Smooth muscle cell (in vitro differentiated cells): ENCODE measurements around the gene KRT2. TPM values are rescaled to one million over a fixed set of nuclear protein-coding genes. Genes with fewer than 3 reads are reported as not detected.

Source experiments
- DNase-seq: peaks from one replicate; lab custom pipeline; 2025; ENCODE audit not compliant: unreplicated experiment; lab: John Stamatoyannopoulos, UW
- H2AFZ ChIP-seq: fragments of 200-600 bp; sonication (generic); 2 replicates; pipeline ENCODE4 v1.6.0; 2016; ENCODE audit warnings: antibody characterized with exemption, low read depth, mild to moderate bottlenecking
- H3F3A ChIP-seq: fragments of 200-600 bp; sonication (generic); 2 replicates; pipeline ENCODE4 v1.6.0; 2017; ENCODE audit warnings: antibody characterized with exemption, low read depth
- H3K27ac ChIP-seq: fragments of 200-600 bp; sonication (generic); 2 replicates; pipeline ENCODE4 v1.5.1; 2016; ENCODE audit warnings: low read depth, mild to moderate bottlenecking
- H3K27me3 ChIP-seq: fragments of 200-600 bp; sonication (generic); 2 replicates; pipeline ENCODE4 v1.6.1; 2016; ENCODE audit warnings: low read depth, mild to moderate bottlenecking
- H3K36me3 ChIP-seq: fragments of 200-600 bp; sonication (generic); 2 replicates; pipeline ENCODE4 v1.5.1; 2016; ENCODE audit warnings: low read depth
- H3K4me1 ChIP-seq: fragments of 200-600 bp; sonication (generic); 2 replicates; pipeline ENCODE4 v1.5.1; 2016; ENCODE audit warnings: low read depth
- H3K4me2 ChIP-seq: fragments of 200-600 bp; sonication (generic); 2 replicates; pipeline ENCODE4 v1.6.0; 2016; ENCODE audit warnings: mild to moderate bottlenecking
- H3K4me3 ChIP-seq: fragments of 200-600 bp; sonication (generic); 2 replicates; pipeline ENCODE4 v1.5.1; 2016; ENCODE audit warnings: mild to moderate bottlenecking
- H3K79me2 ChIP-seq: fragments of 200-600 bp; sonication (generic); 2 replicates; pipeline ENCODE4 v1.6.0; 2016; ENCODE audit warnings: low read depth, mild to moderate bottlenecking
- H3K9ac ChIP-seq: fragments of 200-600 bp; sonication (generic); 2 replicates; pipeline ENCODE4 v1.6.0; 2016; ENCODE audit warnings: low read depth
- H3K9me3 ChIP-seq: fragments of 200-600 bp; sonication (generic); replicated peaks from 2 replicates; pipeline ENCODE4 v1.5.1; 2016; ENCODE audit warnings: low read depth
- H4K20me1 ChIP-seq: fragments of 200-600 bp; sonication (generic); 2 replicates; pipeline ENCODE4 v1.6.0; 2016; ENCODE audit warnings: low read depth
- WGBS: methylation state at CpG from one replicate; pipeline ENCODE4 v1.1.7; 2016; ENCODE audit warnings: low lambda C conversion rate; 5-methylcytosine and 5-hydroxymethylcytosine counted together
- polyA plus RNA-seq: library from polyadenylated mRNA; unstranded; fragments of >200 nt; fragmentation: Nextera tagmentation; extraction: Ambion mirVana; gene quantifications from 2 replicates; pipeline ENCODE4 v1.2.1, GENCODE V29; 2016
- total RNA-seq: library from RNA; depleted of rRNA; stranded (reverse); fragments of >200 nt; gene quantifications from 2 replicates; pipeline ENCODE4 v1.2.3, GENCODE V29; 2014
- TF ChIP-seq, protein P1 (sequence below): fragments of 200-600 bp; sonication (generic); IDR thresholded peaks from 2 replicates; pipeline ENCODE4 v1.5.1; 2017; ENCODE audit warnings: borderline replicate concordance, mild to moderate bottlenecking, antibody characterized with exemption; ENCODE audit not compliant: insufficient read depth, poor library complexity, severe bottlenecking

KRT2 gene
- total and polyA plus RNA-seq, 2 experiments from 2014 or later, result not detected

DNA sequence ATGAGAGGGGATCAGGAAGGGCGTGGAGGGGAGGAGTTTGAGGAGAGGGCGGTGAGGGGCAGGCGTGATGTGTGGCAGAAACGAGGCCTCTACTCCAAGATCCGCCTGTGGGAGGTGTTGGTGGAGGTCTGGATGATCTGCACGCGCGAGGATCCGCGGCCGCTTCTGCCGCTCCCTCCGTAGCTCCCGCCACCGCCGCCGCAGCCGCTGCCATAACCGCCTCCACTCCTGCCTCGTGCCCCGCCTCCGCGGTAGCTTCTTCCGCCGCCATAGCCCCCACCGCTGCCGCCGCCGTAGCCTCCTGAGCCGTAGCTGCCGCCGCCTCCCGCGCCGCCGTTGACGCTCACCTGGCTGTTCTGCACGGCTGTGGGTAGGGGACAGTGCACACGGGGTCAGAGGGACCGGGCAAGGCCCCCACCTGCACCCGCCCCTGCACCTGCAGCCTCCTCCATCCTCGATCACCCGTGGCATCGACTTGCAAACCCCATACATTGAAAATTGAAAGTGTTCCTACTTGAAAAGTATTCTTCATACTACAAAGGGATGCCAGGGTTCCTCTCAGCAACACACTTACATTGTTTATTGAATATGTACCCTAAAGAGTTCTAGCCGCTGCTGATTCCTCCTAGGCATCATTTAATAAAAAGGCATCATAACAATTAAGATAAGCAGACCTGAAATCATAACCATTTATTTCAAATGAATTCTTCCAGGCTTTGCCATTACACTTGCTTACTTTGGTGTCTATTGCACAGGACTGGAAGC is 39.2 kb upstream of the KRT2 start:
- Histone ChIP-seq H3K9ac (no peak overlapping the region), H4K20me1 (no peaks in the 10 kb centered on the region), H3K27me3 (peaks cover 89% of the 10 kb centered on the region), H3K36me3 (no peaks in the 10 kb centered on the region), H3K27ac (no peak overlapping the region), H3F3A (no peaks in the 10 kb centered on the region), H3K9me3 (no peaks in the 10 kb centered on the region), H2AFZ (no peak overlapping the region), H3K4me3 (peak overlapping the region; percentile 31), H3K79me2 (no peaks in the 10 kb centered on the region), H3K4me2 (peak overlapping the region; percentile 81), H3K4me1 (no peaks in the 10 kb centered on the region)
- 27% methylated on average over 19 of the region's 45 CpGs for WGBS
- TF ChIP-seq, protein P1, sequence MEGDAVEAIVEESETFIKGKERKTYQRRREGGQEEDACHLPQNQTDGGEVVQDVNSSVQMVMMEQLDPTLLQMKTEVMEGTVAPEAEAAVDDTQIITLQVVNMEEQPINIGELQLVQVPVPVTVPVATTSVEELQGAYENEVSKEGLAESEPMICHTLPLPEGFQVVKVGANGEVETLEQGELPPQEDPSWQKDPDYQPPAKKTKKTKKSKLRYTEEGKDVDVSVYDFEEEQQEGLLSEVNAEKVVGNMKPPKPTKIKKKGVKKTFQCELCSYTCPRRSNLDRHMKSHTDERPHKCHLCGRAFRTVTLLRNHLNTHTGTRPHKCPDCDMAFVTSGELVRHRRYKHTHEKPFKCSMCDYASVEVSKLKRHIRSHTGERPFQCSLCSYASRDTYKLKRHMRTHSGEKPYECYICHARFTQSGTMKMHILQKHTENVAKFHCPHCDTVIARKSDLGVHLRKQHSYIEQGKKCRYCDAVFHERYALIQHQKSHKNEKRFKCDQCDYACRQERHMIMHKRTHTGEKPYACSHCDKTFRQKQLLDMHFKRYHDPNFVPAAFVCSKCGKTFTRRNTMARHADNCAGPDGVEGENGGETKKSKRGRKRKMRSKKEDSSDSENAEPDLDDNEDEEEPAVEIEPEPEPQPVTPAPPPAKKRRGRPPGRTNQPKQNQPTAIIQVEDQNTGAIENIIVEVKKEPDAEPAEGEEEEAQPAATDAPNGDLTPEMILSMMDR, result no peak
- DNase-seq, result no peak

DNA sequence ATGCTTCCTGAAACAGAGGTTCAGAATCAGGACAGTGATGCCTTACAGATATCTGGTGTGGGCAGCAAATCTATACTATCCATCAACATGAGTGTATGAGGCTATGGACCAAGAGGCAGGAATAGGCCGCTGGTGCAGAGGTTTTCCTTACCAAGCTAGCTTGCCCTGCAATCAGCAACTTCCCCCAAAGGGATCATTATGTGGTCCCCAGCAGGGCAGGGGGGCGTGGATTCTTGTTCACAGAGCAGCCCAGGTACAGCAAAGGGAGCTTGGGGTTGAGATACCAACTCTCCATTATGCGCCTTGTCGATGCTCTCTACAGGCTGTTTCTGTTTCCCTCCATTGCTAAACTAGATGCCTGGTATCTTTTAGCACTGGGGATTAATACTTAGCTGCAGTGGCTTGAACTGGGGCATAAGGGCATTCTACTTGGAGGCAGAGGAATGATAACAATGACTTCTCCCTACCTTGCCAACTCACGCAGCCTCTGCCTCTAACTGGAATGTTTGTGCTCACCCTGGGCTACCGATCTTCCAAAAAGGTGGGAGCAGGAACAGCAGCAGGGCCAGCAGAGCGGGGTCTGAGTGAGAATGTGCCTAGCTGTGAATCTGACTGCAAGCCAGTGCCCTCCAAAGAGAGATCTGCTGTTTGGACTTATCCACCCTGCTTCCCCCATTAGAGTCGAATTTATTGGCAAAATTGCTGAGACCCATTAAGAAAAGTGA is 38.5 kb upstream of the KRT2 start:
- TF ChIP-seq, protein P1, result no peak
- peak overlapping the region; percentile 81 for H3K4me2 ChIP-seq
- WGBS, result 58% methylated on average over 8 of the region's 8 CpGs

DNA sequence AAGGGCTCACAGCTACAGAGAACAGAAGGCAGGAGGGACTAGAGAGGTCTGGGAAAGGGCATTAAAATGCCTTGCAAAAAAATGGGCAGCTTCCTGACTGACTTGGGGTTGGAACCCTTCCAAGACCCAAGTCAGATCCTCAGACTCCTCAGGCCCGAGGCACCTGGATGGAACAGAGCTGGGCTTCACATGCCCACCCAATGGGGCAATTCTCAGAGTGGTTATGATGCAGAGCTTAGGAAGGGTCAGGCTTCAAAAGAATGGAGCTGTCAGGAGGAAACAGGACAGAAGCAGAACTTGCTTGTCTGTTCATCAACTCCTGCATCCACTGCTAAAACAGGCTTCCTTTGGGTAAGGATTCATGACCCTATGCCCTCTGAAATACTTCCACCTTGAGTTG is 37.9 kb upstream of the KRT2 start:
- H3K4me1 ChIP-seq, result no peaks in the 10 kb centered on the region
- no peaks in the 10 kb centered on the region for H4K20me1 ChIP-seq
- DNase-seq, result no peak
- H3K27me3 ChIP-seq, result peaks cover 93% of the 10 kb centered on the region
- H3F3A ChIP-seq, result no peaks in the 10 kb centered on the region
- H3K79me2 ChIP-seq, result no peaks in the 10 kb centered on the region
- 60% methylated on average over 1 of the region's 1 CpG for WGBS
- no peak overlapping the region for H3K9ac ChIP-seq
- no peaks in the 10 kb centered on the region for H3K9me3 ChIP-seq
- TF ChIP-seq, protein P1, result no peak
- no peak overlapping the region for H2AFZ ChIP-seq
- no peaks in the 10 kb centered on the region for H3K36me3 ChIP-seq
- no peak overlapping the region for H3K27ac ChIP-seq
- no peak overlapping the region for H3K4me2 ChIP-seq
- H3K4me3 ChIP-seq, result no peak overlapping the region

More for the DNA sequence above, 38.5 kb upstream of the KRT2 start:
- no peaks in the 10 kb centered on the region for H3F3A ChIP-seq
- no peaks in the 10 kb centered on the region for H4K20me1 ChIP-seq
- no peak overlapping the region for H3K9ac ChIP-seq
- H3K79me2 ChIP-seq, result no peaks in the 10 kb centered on the region
- DNase-seq, result no peak
- H2AFZ ChIP-seq, result no peak overlapping the region
- H3K9me3 ChIP-seq, result no peaks in the 10 kb centered on the region
- H3K27ac ChIP-seq, result no peak overlapping the region
- no peaks in the 10 kb centered on the region for H3K4me1 ChIP-seq
- H3K36me3 ChIP-seq, result no peaks in the 10 kb centered on the region
- peak overlapping the region; percentile 31 for H3K4me3 ChIP-seq
- H3K27me3 ChIP-seq, result peaks cover 91% of the 10 kb centered on the region
